Spleen (tissue), 7 donors: ENCODE data around the gene ADGRL3.

Experiments used
- POLR2A ChIP-seq, 3 donors: fragments of 450-650 bp; IDR thresholded peaks; one replicate each; pipeline ENCODE4 v1.5.1; 2017; ENCODE audit warnings: antibody characterized with exemption in 3 of 3, mild to moderate bottlenecking in 1 of 3
- POLR2AphosphoS5 ChIP-seq, 3 donors: sonication (generic); formaldehyde crosslinking; IDR thresholded peaks; one replicate each; pipeline ENCODE4 v1.5.1; 2017; ENCODE audit warnings: antibody characterized with exemption in 3 of 3
- TF ChIP-seq, protein P1 (sequence below), 11 experiments: fragments of 200-600 bp in 7 of 11; fragments of 450-650 bp in 4 of 11; sonication (generic) in 4 of 11; IDR thresholded peaks in 8 of 11; conservative IDR thresholded peaks in 3 of 11; 1 replicate in 7 of 11; 2 replicates in 4 of 11; pipeline versions ENCODE4 v1.4.0 to v1.8.0; 2016 to 2021; ENCODE audit warnings: antibody characterized with exemption in 11 of 11, inconsistent platforms in 4 of 11, mild to moderate bottlenecking in 1 of 11
- donor health status: DM: no; HTN: no; CAD: no; lungs with moderate emphysema.
- donor health status: DM: no; HTN: no; CAD: no.
- donor health status: DM: no; HTN: no; CAD: no.

DNA sequence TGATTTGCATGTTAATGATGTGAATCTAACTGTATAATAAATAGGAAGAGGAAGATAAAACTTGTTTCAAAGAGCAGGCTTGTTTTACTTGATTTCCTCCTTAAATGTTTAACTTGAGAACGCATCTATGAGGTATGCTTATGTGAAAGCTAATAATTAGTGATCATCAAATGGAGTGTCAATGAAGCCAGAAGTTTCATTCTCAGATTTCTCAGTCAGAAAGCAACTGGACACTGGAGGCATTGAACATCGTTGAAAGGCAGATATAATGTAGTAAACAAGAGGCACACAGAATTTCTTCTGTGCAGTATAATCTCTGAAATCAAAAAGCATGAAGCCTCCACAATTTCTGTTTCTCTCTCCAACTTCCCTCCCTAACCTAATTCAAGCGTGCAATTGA lies 672.9 kb downstream of the ADGRL3 start:
- no peak for TF ChIP-seq POLR2AphosphoS5 (IDR thresholded peaks at IDR 0.05)
- TF ChIP-seq, protein P1, sequence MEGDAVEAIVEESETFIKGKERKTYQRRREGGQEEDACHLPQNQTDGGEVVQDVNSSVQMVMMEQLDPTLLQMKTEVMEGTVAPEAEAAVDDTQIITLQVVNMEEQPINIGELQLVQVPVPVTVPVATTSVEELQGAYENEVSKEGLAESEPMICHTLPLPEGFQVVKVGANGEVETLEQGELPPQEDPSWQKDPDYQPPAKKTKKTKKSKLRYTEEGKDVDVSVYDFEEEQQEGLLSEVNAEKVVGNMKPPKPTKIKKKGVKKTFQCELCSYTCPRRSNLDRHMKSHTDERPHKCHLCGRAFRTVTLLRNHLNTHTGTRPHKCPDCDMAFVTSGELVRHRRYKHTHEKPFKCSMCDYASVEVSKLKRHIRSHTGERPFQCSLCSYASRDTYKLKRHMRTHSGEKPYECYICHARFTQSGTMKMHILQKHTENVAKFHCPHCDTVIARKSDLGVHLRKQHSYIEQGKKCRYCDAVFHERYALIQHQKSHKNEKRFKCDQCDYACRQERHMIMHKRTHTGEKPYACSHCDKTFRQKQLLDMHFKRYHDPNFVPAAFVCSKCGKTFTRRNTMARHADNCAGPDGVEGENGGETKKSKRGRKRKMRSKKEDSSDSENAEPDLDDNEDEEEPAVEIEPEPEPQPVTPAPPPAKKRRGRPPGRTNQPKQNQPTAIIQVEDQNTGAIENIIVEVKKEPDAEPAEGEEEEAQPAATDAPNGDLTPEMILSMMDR (IDR thresholded peaks at IDR 0.05 in 8 of 11, conservative IDR thresholded peaks at IDR 0.05 in 3 of 11): no peak
- TF ChIP-seq POLR2A (IDR thresholded peaks at IDR 0.05): no peak
